GM12864 (cell line): ENCODE results near the gene ERBB2.

Experiments
- DNase-seq: peaks from one replicate; pipeline ENCODE4 v3.0.0-alpha.2; 2011; ENCODE audit warnings: low read depth
- H3K4me3 ChIP-seq: 2 replicates; pipeline ENCODE4 v1.5.1; 2011; ENCODE audit warnings: mild to moderate bottlenecking, low read depth, low read length, control low read depth
- CTCF ChIP-seq: IDR thresholded peaks from 2 replicates; pipeline ENCODE4 v1.5.1; 2011; ENCODE audit warnings: low read depth, mild to moderate bottlenecking, moderate library complexity, low read length, control low read depth, inconsistent platforms; ENCODE audit errors: missing control alignments

ERBB2 gene

DNA sequence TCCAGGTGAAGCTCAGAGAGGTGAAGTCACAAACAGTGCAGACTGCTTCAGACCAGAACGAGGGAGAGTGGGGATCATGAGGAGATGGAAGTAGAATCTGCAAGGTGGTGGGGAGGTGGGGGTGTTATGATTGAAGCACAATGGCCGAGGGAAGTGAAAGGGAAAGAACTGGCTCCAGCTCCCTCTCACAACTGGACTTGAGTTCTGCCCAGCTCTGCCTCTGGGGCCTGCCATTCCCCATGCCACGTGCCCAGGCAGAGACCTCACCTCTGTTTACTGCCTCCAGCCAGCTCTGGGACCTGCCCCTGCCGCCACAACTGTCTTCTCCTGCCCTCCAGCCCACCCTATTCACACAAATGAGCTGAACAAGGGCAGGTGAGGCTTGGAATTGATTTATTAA is 29.1 kb upstream of the ERBB2 start:
- TF ChIP-seq CTCF: no peak
- H3K4me3 ChIP-seq: no peak overlapping the region
- DNase-seq: no peak

GRCh38 chr17:39671651-39672521 is 28.0 kb upstream of the ERBB2 start:
- no peak for DNase-seq
- H3K4me3 ChIP-seq: no peak overlapping the region
- TF ChIP-seq CTCF: peak; percentile 55

DNA sequence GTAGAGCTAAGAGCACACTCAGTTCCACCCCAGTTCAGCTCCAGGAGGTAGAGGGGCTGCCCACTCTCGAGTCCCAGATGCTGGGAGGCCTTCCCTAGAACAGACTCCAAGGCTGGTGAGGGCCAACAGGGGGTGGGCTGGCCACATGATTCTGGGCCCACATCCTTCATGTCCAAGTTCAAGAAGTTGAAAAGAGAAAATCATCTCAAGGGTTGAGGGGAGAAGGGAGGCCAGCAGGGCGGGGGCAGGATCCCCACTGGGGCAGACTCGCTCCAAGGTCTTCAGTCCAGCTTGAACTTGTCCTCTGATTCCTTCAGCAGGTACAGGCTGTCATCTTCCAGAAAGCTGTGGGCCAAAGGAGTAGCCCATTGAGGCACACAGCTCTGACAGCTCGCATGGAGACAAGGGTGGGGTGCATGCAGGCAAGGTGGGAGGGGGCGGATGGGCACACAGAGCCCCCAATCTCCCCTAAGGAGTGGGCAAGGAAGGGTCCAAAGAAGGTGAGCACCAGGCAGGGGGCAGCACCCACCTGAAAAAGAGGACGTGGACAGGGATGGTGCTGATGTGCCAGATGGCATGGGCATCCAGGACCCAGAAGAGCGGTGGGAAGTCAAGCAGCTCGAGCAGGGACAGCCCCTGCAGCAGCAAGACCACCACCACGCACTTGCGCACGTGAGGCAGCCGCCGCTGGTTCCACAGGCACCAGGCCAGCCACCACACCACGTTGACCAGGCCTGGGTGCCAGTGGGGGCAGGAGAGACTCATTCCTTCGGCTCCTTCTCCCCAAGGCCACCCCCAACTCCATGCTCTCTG is 27.1 kb upstream of the ERBB2 start:
- no peak overlapping the region for H3K4me3 ChIP-seq
- no peak for DNase-seq
- TF ChIP-seq CTCF: no peak

GRCh38 chr17:39673335-39674081 is 26.4 kb upstream of the ERBB2 start:
- no peak for TF ChIP-seq CTCF
- no peak for DNase-seq
- no peak overlapping the region for H3K4me3 ChIP-seq

DNA sequence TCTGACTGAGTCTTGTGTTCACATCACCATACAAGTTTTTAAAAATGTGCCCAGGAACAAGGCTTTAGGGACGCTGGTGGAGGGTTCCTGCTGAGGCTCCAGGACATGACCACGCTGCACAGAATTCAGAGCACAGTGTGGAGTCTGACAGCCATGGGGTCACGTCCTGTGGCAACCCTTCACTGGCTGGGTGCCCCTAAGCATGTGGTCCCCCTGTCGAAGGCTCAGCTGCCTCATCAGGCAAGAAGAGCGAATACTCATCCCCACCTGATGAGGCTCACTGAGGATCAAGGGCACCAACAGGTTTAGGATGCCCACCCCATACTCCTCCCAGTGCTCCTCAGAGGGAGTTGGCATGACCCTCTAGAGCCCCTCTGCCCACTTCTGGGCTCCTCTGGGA is 25.7 kb upstream of the ERBB2 start:
- TF ChIP-seq CTCF: no peak
- no peak overlapping the region for H3K4me3 ChIP-seq
- DNase-seq: no peak

DNA sequence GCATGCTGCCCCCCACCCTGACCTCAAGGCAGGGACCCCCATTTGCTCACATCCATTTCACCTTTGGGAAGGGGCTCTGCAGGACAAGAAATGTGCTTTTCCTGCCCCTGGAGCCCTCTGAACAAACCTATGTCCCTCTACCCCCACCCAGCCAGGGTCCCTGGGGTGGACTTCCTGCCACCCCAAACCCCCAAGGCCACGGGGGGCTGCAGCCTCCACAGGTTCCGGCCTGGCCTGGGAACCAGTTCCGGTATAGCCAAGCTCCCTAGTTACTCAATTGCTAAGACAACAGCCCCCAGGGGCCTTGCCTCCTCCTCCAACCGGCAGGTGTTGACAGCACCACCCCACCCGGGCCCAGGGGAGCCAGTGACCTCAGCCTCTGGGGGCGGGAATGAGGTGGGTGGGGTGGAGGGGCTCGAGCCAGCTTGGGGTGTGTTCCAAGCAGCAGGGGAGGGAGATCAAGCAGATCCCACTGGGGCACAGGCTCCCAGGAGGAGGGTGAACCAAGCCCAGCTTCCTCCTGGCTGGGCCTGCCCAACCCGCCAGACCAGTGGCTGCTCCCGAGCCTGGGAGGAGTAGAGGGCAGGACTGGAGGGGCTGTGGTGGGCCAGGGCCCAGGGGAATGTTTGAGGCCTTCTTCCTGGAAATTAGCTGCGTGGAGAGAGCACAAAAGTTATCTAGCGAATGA is 25.0 kb upstream of the ERBB2 start:
- DNase-seq: no peak
- no peak for TF ChIP-seq CTCF
- H3K4me3 ChIP-seq: no peak overlapping the region
